B cell (primary cell): ENCODE data around the gene DDX25.

ENCODE experiments used
- EZH2 ChIP-seq: IDR thresholded peaks from 2 replicates; pipeline ENCODE4 v1.6.1; 2012; ENCODE audit warnings: borderline replicate concordance, low read depth, mild to moderate bottlenecking, moderate library complexity, low read length; ENCODE audit not compliant: insufficient read depth, poor library complexity, severe bottlenecking
- TF ChIP-seq, protein P1 (sequence below): fragments of 200-600 bp; IDR thresholded peaks from one replicate; pipeline ENCODE4 v1.8.0; 2022; ENCODE audit warnings: antibody characterized with exemption, mild to moderate bottlenecking

DNA sequence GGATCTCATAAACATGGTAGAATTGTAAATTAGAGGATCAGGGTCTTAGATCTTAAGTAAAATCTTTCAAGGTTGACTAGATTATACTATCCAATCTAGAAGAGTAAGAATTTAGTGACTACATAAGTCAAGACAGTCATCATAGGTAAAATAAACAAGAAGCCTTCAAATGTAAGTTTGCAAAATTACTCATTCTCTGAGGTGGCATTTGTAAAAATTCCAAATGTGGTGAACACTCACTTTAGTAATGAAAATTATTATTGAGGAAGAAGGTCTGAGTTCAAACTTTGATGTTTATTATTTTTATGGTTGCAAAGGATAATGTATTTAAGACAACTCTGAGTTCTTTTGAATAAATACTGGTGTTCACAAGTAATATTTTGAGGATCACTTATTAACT, 12.2 kb upstream of the DDX25 start:
- TF ChIP-seq, protein P1, sequence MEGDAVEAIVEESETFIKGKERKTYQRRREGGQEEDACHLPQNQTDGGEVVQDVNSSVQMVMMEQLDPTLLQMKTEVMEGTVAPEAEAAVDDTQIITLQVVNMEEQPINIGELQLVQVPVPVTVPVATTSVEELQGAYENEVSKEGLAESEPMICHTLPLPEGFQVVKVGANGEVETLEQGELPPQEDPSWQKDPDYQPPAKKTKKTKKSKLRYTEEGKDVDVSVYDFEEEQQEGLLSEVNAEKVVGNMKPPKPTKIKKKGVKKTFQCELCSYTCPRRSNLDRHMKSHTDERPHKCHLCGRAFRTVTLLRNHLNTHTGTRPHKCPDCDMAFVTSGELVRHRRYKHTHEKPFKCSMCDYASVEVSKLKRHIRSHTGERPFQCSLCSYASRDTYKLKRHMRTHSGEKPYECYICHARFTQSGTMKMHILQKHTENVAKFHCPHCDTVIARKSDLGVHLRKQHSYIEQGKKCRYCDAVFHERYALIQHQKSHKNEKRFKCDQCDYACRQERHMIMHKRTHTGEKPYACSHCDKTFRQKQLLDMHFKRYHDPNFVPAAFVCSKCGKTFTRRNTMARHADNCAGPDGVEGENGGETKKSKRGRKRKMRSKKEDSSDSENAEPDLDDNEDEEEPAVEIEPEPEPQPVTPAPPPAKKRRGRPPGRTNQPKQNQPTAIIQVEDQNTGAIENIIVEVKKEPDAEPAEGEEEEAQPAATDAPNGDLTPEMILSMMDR, result no peak
- TF ChIP-seq EZH2, result no peak
